Stomach (tissue), 4 donors: ENCODE data around the gene CDH23.

Experiments used
- POLR2A ChIP-seq, 4 donors: fragments of 450-650 bp; IDR thresholded peaks; one replicate each; pipeline ENCODE4 v1.6.1; 2016; ENCODE audit warnings: antibody characterized with exemption in 4 of 4, control low read depth in 2 of 4, mild to moderate bottlenecking in 1 of 4, moderate library complexity in 1 of 4
- POLR2AphosphoS5 ChIP-seq, 3 donors: sonication (generic); formaldehyde crosslinking; IDR thresholded peaks; one replicate each; pipeline ENCODE4 v1.6.1; 2016; ENCODE audit warnings: antibody characterized with exemption in 3 of 3
- TF ChIP-seq, protein P1 (sequence below), 7 experiments: fragments of 450-650 bp in 4 of 7; fragments of 200-600 bp in 3 of 7; sonication (generic) in 3 of 7; IDR thresholded peaks; one replicate each; pipeline ENCODE4 v1.5.1; 2016 to 2019; ENCODE audit warnings: antibody characterized with exemption in 7 of 7, control low read depth in 2 of 7, mild to moderate bottlenecking in 1 of 7

DNA sequence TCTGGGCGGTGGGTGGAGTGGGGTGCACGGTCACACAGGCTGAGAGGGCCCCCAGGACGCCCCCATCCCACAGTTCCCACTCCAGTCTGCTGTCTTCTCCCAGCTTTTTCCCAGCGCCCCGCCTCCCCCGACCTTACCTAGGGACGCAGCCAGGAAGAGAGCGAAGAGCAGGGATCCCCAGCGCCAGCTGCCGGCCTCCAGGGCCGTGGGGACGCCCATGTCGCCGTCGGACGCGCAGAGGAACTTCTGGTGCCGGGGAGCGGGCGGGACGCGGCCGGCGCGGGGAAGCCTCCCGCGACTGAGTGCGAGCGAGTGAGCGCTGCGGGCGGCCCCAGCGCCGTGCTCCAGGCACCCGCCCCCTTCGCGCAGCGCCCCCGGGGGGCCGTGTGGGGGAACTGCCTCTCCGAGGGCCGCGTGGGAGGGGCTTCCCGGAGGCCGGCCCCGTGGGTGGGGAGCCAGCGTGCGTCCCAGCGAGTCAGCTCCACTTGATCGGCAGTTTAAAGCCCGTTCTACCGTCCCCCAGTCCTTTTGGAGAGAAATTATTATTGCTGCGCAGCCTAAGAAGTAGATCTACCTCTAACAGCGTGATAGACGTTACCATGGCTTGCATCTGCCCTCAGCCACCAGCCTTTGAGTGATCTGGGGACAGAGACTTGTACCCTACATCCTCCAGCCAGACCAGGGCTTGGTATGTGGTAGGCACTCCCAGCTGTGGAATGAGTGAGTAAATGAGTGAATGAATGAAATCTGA, 376.7 kb downstream of the CDH23 start, which contains the start of gene VSIR:
- TF ChIP-seq, protein P1, sequence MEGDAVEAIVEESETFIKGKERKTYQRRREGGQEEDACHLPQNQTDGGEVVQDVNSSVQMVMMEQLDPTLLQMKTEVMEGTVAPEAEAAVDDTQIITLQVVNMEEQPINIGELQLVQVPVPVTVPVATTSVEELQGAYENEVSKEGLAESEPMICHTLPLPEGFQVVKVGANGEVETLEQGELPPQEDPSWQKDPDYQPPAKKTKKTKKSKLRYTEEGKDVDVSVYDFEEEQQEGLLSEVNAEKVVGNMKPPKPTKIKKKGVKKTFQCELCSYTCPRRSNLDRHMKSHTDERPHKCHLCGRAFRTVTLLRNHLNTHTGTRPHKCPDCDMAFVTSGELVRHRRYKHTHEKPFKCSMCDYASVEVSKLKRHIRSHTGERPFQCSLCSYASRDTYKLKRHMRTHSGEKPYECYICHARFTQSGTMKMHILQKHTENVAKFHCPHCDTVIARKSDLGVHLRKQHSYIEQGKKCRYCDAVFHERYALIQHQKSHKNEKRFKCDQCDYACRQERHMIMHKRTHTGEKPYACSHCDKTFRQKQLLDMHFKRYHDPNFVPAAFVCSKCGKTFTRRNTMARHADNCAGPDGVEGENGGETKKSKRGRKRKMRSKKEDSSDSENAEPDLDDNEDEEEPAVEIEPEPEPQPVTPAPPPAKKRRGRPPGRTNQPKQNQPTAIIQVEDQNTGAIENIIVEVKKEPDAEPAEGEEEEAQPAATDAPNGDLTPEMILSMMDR (IDR thresholded peaks at IDR 0.05) = peak in 5 of 7 experiments; percentile 37 to 97 (median 82)
- peak in 1 of 4 donors; percentile 48 for TF ChIP-seq POLR2A (IDR thresholded peaks at IDR 0.05)
- peak; percentile 63 to 97 (median 93) for TF ChIP-seq POLR2AphosphoS5 (IDR thresholded peaks at IDR 0.05)
